GM18909 (cell line): Measurements from ENCODE around the gene SH3D21.

Experiments used
- ATAC-seq: cut with Tn5 transposase; IDR thresholded peaks from one replicate; pipeline ENCODE4 v1.9.1; 2021; ENCODE audit warnings: mild to moderate bottlenecking; ENCODE audit not compliant: unreplicated experiment, poor library complexity

SH3D21 gene

DNA sequence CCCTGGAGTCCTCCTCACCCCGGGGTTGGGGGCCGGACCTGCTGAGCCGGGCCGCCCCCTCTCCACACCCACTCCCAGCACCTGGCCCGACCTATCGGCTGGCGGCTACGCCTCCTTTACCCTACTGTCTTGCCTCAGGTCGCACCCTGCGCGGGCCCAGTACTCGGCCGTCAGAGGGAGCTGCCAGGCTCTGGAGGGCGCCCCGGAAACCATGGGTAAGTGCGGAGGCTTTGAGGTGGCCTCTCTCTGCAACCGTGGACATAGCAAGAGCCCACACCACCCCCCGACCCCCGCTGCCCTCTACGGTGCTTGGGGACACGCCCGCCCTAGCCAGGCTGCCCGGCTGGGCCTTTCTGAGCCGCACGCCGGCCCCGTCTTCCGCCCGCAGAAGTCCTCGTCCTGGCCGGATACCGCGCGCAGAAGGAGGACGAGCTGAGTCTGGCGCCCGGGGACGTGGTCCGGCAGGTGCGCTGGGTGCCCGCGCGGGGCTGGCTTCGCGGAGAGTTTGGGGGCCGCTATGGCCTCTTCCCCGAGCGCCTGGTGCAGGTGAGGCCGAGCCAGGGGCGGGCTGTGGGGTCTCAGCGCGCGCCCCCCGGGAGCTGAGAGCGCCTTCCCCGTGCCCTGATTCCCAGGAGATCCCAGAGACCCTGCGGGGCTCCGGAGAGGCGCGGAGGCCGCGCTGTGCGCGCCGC, at the start of gene SH3D21:
Gene SH3D21, plus strand, starts transcription at position 159 of the 692 bp plus-strand sequence. Its CDS starts 53 bp downstream, at position 212.
- ATAC-seq: peak; percentile 42

- ATAC-seq: no peak
Observed at GRCh38 chr1:36256558-36257374, 49.4 kb upstream of the SH3D21 start.

GRCh38 chr1:36257375-36257767, 48.8 kb upstream of the SH3D21 start:
- ATAC-seq: no peak

GRCh38 chr1:36258960-36259344, 47.2 kb upstream of the SH3D21 start:
- ATAC-seq: no peak

GRCh38 chr1:36268981-36269380, 37.2 kb upstream of the SH3D21 start:
- ATAC-seq: no peak

DNA sequence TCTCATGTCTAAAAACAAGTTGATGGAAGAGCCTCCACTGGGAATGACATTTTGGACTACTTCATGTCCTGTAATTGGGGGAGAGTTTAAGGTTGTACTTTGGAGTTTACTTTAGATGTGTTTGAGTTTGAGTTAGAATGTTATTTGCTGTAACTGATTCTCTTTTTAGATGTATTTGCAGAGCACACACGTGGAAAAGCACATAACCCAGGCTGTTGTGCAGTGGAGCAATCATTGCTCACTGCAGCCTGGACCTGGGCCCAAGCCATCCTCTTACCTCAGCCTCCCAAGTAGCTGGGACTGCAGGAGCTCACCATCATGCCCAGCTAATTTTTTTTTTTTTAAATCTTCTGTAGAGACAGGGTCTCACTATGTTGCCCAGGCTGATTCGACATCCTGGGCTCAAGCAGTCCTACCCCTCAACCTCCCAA, 36.7 kb upstream of the SH3D21 start:
- no peak for ATAC-seq

DNA sequence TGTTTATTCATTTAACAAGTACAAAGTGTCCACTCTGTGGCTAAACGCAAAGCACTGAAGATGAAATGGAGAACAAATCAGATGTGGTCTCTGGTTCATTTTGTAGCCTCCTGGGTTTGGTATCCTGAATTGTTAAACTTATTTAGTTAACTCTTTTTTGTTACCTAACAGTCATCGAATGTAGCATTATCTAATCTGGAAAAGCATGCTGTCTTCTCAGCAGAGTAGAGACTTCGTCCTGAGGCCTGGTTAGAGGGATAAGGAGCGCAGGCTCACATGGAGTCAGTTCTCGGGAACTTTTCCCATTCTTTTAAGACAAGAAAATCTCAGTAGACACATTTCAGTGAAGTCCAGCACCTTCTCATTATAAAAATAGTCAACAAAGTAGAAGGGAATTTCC, 33.1 kb upstream of the SH3D21 start:
- ATAC-seq: no peak

- ATAC-seq: no peak
Observed at GRCh38 chr1:36274201-36274600, 32.0 kb upstream of the SH3D21 start.

DNA sequence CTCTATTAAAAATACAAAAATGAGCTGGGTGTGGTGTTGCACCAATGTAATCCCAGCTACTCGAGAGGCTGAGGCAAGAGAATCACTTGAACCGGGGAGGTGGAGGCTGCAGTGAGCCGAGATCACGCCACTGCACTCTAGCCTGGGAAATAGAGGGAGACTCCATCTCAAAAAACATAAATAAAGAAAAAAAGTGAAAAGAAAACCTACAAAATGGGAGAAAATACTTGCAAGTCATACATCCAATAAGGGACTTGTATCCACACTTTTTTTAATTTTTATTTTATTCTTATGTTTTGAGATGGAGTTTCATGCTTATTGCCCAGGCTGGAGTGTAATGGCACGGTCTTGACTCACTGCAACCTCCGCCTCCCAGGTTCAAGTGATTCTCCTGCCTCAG, 29.5 kb upstream of the SH3D21 start:
- ATAC-seq: no peak

- no peak for ATAC-seq
Observed at GRCh38 chr1:36279110-36279788, 26.9 kb upstream of the SH3D21 start.

DNA sequence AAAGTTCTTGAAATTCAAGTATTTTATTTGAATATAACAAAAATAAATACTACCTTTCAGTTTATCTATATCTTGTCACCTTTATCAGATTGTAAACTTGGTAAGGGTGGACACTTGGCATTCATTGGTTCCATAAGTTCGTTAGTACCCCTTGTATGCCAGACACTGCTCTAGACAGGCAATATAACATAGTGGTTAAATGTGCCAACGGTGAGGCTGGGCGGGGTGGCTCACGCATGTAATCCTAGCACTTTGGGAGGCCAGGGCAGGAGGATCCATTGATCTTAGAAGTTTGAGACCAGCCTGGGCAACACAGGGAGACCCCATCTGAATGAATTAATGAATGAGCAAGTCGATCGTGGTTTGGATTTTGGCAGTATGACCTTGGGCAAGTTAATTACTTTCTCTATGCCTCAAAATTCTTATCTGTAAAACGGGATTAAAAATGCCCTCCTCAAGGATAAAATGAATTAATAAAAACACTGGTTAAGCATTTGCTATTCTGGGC, 26.3 kb upstream of the SH3D21 start:
- no peak for ATAC-seq

- ATAC-seq: no peak
Observed at GRCh38 chr1:36284061-36284460, 22.1 kb upstream of the SH3D21 start.

DNA sequence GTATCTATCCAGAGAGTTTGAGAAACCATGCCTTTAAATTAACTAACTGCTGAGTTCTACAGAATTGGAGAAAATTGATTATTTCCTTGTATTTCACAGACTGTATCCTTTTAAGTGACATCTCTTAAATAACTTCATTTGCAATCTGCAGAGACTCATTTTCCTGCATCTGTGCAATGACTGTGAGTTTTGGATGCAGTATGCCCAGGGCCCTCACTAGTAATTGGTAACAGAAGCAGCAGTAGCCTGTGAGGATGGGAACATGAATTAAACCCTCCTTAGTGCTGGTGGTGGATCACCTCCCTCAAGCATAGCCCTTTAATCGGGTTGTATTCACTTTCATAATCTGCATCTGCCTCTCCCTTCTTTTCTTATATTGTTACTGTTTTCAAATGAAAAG, 21.7 kb upstream of the SH3D21 start:
- no peak for ATAC-seq

- ATAC-seq: no peak
Observed at GRCh38 chr1:36285443-36286101, 20.6 kb upstream of the SH3D21 start.

DNA sequence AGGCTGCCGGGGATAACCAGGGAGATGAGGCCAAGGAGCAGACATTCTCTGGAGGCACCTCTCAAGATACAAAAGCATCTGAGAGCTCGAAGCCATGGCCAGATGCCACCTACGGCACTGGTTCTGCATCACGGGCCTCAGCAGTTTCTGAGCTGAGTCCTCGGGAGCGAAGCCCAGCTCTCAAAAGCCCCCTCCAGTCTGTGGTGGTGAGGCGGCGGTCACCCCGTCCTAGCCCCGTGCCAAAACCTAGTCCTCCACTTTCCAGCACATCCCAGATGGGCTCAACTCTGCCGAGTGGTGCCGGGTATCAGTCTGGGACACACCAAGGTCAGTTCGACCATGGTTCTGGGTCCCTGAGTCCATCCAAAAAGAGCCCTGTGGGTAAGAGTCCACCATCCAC, 19.4 kb upstream of the SH3D21 start:
- no peak for ATAC-seq

DNA sequence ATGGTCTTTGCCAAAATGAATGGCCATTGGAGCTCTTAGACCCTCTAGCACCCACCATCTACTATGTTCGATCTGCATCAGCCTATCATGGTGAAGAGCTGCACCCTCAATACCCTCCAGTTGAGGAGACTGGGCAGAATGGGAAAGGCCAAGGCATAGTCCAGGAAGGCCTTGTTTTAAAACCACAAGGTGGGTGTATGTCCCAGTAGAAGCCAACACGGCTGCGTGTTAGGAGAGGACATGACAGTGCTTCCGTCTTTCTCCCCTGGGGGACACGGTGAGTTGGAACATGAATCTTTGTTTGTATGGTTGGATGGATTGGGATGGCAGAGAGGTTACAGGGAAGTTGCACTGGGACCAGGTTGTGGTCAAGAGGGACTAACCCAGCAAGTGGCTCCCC, 18.6 kb upstream of the SH3D21 start:
- ATAC-seq: no peak

GRCh38 chr1:36295390-36295789, 10.8 kb upstream of the SH3D21 start:
- ATAC-seq: no peak

DNA sequence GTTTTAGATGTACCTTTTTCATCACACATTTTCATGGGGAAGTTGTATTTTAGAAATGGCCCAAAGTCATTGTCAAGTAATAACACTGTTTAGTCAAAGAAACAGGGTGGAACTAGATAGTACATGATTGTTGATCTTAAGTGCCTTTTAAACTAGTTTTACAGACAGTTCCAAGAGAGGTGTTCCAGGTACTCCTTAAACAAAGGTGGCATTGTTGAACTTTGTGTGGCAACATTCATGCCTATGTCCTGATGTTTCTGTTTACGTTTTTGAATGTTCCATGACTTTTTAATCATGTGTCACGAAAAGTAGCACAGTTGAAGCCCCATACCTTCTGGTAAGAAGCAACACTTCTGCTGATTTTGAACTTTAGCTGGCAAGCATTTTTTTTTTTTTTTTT, 9.1 kb upstream of the SH3D21 start:
- ATAC-seq: no peak

GRCh38 chr1:36298640-36299039, 7.5 kb upstream of the SH3D21 start:
- no peak for ATAC-seq

- no peak for ATAC-seq
Observed at GRCh38 chr1:36300526-36300925, 5.6 kb upstream of the SH3D21 start.

DNA sequence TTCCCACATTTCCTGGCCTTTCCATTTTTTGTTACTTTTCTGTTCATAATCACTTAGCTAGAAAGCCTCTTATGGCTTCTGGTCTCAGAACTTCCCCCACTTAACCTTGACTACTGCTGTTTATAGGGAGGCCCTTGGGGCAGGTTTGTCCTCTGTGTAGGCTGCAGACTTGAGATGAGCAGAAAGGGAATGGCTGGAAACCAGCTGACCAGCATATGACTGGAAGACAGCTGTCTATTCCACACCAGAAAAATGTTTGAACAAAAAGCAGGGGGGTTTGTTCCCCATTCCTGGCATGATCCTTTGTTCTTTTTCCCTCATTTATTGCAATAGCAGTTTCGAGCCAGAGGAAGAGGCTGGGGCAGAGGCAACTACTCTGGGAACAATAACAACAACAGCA, 4.9 kb upstream of the SH3D21 start:
- ATAC-seq: no peak
